GM12878 (cell line): ENCODE results near the gene CD84. TPM values are rescaled to one million over a fixed set of nuclear protein-coding genes. Genes with fewer than 3 reads are reported as not detected.

Experiments used
- ATF3 ChIP-seq: IDR thresholded peaks from 2 replicates; pipeline ENCODE4 v1.6.1; 2011; ENCODE audit warnings: low read depth, mild to moderate bottlenecking, low read length, moderate library complexity, borderline replicate concordance; ENCODE audit errors: extremely low read depth
- BMI1 ChIP-seq: fragments of 450-650 bp; IDR thresholded peaks from 2 replicates; pipeline ENCODE4 v1.6.1; 2016; ENCODE audit warnings: mild to moderate bottlenecking, moderate library complexity, borderline replicate concordance
- CBX5 ChIP-seq: sonication (generic); IDR thresholded peaks from 2 replicates; pipeline ENCODE4 v1.6.1; 2016; ENCODE audit warnings: low read depth, moderate library complexity, mild to moderate bottlenecking, inconsistent platforms
- CEBPB ChIP-seq, 2 experiments: fragments of 150-350 bp in 1 of 2; IDR thresholded peaks; 2 replicates each; pipeline ENCODE4 v1.6.1; 2012 to 2014; ENCODE audit warnings: low read depth in 2 of 2, low read length in 2 of 2, borderline replicate concordance in 1 of 2, inconsistent platforms in 1 of 2
- CHD1 ChIP-seq: IDR thresholded peaks from 2 replicates; pipeline ENCODE4 v1.6.1; 2012; ENCODE audit warnings: low read depth, low read length, improper control_type of control experiment
- ESRRA ChIP-seq: IDR thresholded peaks from 2 replicates; pipeline ENCODE4 v1.6.1; 2012; ENCODE audit warnings: mild to moderate bottlenecking, low read length, improper control_type of control experiment
- HDAC6 ChIP-seq: fragments of 200-600 bp; sonication (generic); IDR thresholded peaks from one replicate; pipeline ENCODE4 v1.8.0; 2017; ENCODE audit warnings: antibody characterized with exemption; ENCODE audit not compliant: unreplicated experiment
- HDGF ChIP-seq: fragments of 450-650 bp; IDR thresholded peaks from 2 replicates; pipeline ENCODE4 v1.6.1; 2016; ENCODE audit warnings: antibody characterized with exemption
- KAT2A ChIP-seq: conservative IDR thresholded peaks from 2 replicates; pipeline ENCODE4 v1.6.1; 2011; ENCODE audit warnings: low read depth, low read length; ENCODE audit not compliant: control insufficient read depth
- MXI1 ChIP-seq: fragments of 150-350 bp; IDR thresholded peaks from 2 replicates; pipeline ENCODE4 v1.6.1; 2011; ENCODE audit warnings: low read depth, mild to moderate bottlenecking, inconsistent platforms, low read length, improper control_type of control experiment
- MYC ChIP-seq: IDR thresholded peaks from 2 replicates; pipeline ENCODE4 v1.6.1; 2011; ENCODE audit warnings: mild to moderate bottlenecking, low read length, moderate library complexity, inconsistent platforms; ENCODE audit not compliant: insufficient read depth, insufficient replicate concordance, insufficient read length, severe bottlenecking
- POLR2AphosphoS2 ChIP-seq: IDR thresholded peaks from 2 replicates; pipeline ENCODE4 v1.6.1; 2011; ENCODE audit warnings: low read depth, mild to moderate bottlenecking, low read length, improper control_type of control experiment, moderate library complexity
- POLR2AphosphoS5 ChIP-seq: IDR thresholded peaks from 2 replicates; pipeline ENCODE4 v1.6.1; 2011; ENCODE audit warnings: mild to moderate bottlenecking, low read length, inconsistent platforms
- RELA ChIP-seq: fragments of 450-650 bp; IDR thresholded peaks from 2 replicates; pipeline ENCODE4 v1.8.0; 2014; ENCODE audit warnings: borderline replicate concordance; ENCODE audit not compliant: partially characterized antibody
- SKIL ChIP-seq: fragments of 450-650 bp; IDR thresholded peaks from 2 replicates; pipeline ENCODE4 v1.6.1; 2017; ENCODE audit warnings: mild to moderate bottlenecking, low read depth, inconsistent platforms; ENCODE audit not compliant: poor library complexity, severe bottlenecking
- SP1 ChIP-seq: IDR thresholded peaks from one replicate; pipeline ENCODE4 v1.6.1; 2011; ENCODE audit warnings: low read depth, low read length
- SPI1 ChIP-seq: IDR thresholded peaks from 2 replicates; pipeline ENCODE4 v1.6.1; 2011; ENCODE audit warnings: low read depth, mild to moderate bottlenecking, low read length, moderate library complexity, borderline replicate concordance; ENCODE audit not compliant: insufficient read depth
- YY1 ChIP-seq: IDR thresholded peaks from 2 replicates; pipeline ENCODE4 v1.6.1; 2011; ENCODE audit warnings: low read depth, mild to moderate bottlenecking, low read length
- ZBTB33 ChIP-seq: fragments of 450-650 bp; IDR thresholded peaks from 2 replicates; pipeline ENCODE4 v1.6.1; 2017; ENCODE audit warnings: mild to moderate bottlenecking
- ZBTB40 ChIP-seq: fragments of 450-650 bp; IDR thresholded peaks from 2 replicates; pipeline ENCODE4 v1.6.1; 2016; ENCODE audit warnings: mild to moderate bottlenecking, moderate library complexity, borderline replicate concordance
- ZNF384 ChIP-seq: IDR thresholded peaks from 2 replicates; pipeline ENCODE4 v1.6.1; 2012; ENCODE audit warnings: low read depth, mild to moderate bottlenecking, low read length, improper control_type of control experiment, borderline replicate concordance
- ZNF622 ChIP-seq: fragments of 450-650 bp; IDR thresholded peaks from 2 replicates; pipeline ENCODE4 v1.6.1; 2017; ENCODE audit warnings: mild to moderate bottlenecking, inconsistent platforms
- polyA plus RNA-seq, 11 experiments: library from polyadenylated mRNA; depleted of rRNA in 4 of 11; unstranded in 6 of 11; stranded (reverse) in 5 of 11; fragments of >200 nt; fragmentation: Nextera tagmentation in 4 of 11; fragmentation: Illumina TruSeq in 1 of 11; extraction: Ambion mirVana in 4 of 11; extraction: Trizol in 1 of 11; gene quantifications; 1 replicate in 1 of 11; 2 replicates in 10 of 11; pipeline versions ENCODE4 v1.2.1 to v1.2.3, GENCODE V29; 2011 to 2016; ENCODE audit warnings: inconsistent platforms in 2 of 11, missing spikeins in 2 of 11, low read depth in 1 of 11
- total RNA-seq, 4 experiments: library from RNA; depleted of rRNA in 3 of 4; stranded (reverse); fragments of >200 nt in 3 of 4; fragmentation: Illumina TruSeq in 1 of 4; extraction: Trizol in 1 of 4; gene quantifications; 2 replicates each; pipeline versions ENCODE4 v1.2.1 to v1.2.3, GENCODE V29; 2013 to 2021

The CD84 gene
- total and polyA plus RNA-seq, 10 of the 15 experiments (the other 5 are each of a cell fraction or from before 2014, with no cell fraction given) = 3.4 to 20.3 (median 11.7) TPM

- no peak for TF ChIP-seq CEBPB (IDR thresholded peaks at IDR 0.05; ENCODE audit: borderline replicate concordance in 1 of 2, low read depth in 2 of 2, low read length in 2 of 2)
- no peak for TF ChIP-seq ESRRA
- no peak for TF ChIP-seq ATF3
- TF ChIP-seq SP1 = no peak
- peak; percentile 28; the same call in 1 of the 2 replicates for TF ChIP-seq MXI1
- peak; percentile 79; the same call in 1 of the 2 replicates for TF ChIP-seq POLR2AphosphoS2
- no peak for TF ChIP-seq SKIL
- TF ChIP-seq HDAC6 = no peak
- TF ChIP-seq HDGF = peak; percentile 80
- TF ChIP-seq ZNF384 = no peak
- TF ChIP-seq SPI1 = no peak
- TF ChIP-seq BMI1 = no peak
- TF ChIP-seq CHD1 = no peak
- TF ChIP-seq RELA = no peak
- TF ChIP-seq YY1 = peak; percentile 67
- no peak for TF ChIP-seq ZNF622
- TF ChIP-seq CBX5 = 0 out of 2 replicates have a peak, but pooled peaks have one; percentile 22
- TF ChIP-seq POLR2AphosphoS5 = peak; percentile 62
- 0 out of 2 replicates have a peak, but pooled peaks have one; percentile 19 for TF ChIP-seq ZBTB33
- TF ChIP-seq MYC = no peak
- TF ChIP-seq KAT2A = no peak
- TF ChIP-seq ZBTB40 = no peak
Observed at GRCh38 chr1:160618763-160619274, 39.5 kb upstream of the CD84 start (continued).
